ENCODE results near the gene GNG7.
A peak's percentile ranks its signal among the peaks of the same experiment; 100 is the strongest.
"Not testable (repeated sequence)": the region's sequence is repeated elsewhere in the genome, so short reads cannot be mapped to it uniquely, and the experiment has no call there.

GNG7 gene

DNA sequence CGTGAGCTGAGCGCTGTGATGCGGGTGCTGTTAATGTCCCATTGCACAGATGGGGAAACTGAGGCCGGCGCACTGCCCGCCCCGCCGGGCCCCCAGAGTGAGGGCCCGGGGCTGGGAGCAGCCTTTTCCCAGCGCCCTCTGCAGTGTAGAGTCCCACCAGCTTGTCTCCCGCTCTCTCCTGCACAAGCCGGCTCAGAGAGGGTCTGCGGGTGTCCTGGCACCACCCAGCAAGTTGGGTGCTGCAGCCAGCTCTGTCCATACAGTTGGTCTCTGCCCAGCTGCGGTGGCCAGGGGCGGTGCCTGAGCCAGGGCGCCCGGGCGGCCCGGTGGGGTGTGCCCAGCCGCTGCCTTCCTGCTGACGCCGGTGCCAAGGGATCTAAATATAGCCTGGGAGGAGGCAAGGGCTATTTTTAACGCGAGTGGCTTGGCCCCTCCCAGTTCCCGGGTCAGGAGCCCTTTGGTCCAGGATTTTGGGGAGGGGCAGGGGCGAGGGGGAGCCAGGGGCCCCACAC lies 207.3 kb downstream of the GNG7 start:
- Histone ChIP-seq H3K9ac (ENCODE audit: low read length) (no peak overlapping the region), H4K12ac (ENCODE audit: low read depth, low read length) (peak overlapping the region; percentile 71), H2BK120ac (ENCODE audit: insufficient read depth, low read length, poor library complexity) (peak overlapping the region; percentile 99), H2AK5ac (ENCODE audit: low read length) (peak overlapping the region; percentile 99), H3K27me3 (ENCODE audit: insufficient read depth, low read length) (no peaks in the 10 kb centered on the region), H3K23ac (ENCODE audit: low read length) (no peak overlapping the region), H3K27ac (ENCODE audit: low read depth, low read length) (peak overlapping the region; percentile 78), H3K4ac (ENCODE audit: low read depth, low read length) (peak overlapping the region; percentile 82), H2BK12ac (ENCODE audit: low read length) (peak overlapping the region; percentile 99), H4K8ac (ENCODE audit: low read depth, low read length) (peak overlapping the region; percentile 94), H2BK5ac (ENCODE audit: low read depth, low read length, poor library complexity) (peak overlapping the region; percentile 49), H3K36me3 (ENCODE audit: control insufficient read depth in 1 of 2, insufficient read depth in 2 of 2, low read length in 2 of 2) (no peaks in the 10 kb centered on the region), H3K18ac (ENCODE audit: low read length) (peak overlapping the region; percentile 97), H3K9me3 (ENCODE audit: insufficient read depth, low read depth, low read length) (peaks cover 13% of the 10 kb centered on the region), H3K4me2 (ENCODE audit: low read length) (peak overlapping the region; percentile 68), H2AFZ (ENCODE audit: insufficient read depth, low read length, poor library complexity) (peak overlapping the region; percentile 79), H3K14ac (ENCODE audit: low read length) (peak overlapping the region; percentile 95), H3K79me1 (ENCODE audit: low read length) (peaks cover 66% of the 10 kb centered on the region), H3K4me1 (ENCODE audit: control insufficient read depth in 1 of 2, insufficient read depth in 2 of 2, low read length in 2 of 2) (peaks cover 40 to 59% of the 10 kb centered on the region in 2 experiments), H4K91ac (ENCODE audit: low read depth, low read length) (peak overlapping the region; percentile 87), H3K4me3 (ENCODE audit: low read depth, low read length) (peak overlapping the region; percentile 25), H3K79me2 (ENCODE audit: control insufficient read depth, insufficient read depth, low read length, poor library complexity) (peaks cover 11% of the 10 kb centered on the region)
- DNase-seq: peak; percentile 38 to 55
- no CpG with 5 or more reads among the region's 26 CpGs for WGBS (ENCODE audit: extremely low coverage, insufficient coverage, insufficient read length)

DNA sequence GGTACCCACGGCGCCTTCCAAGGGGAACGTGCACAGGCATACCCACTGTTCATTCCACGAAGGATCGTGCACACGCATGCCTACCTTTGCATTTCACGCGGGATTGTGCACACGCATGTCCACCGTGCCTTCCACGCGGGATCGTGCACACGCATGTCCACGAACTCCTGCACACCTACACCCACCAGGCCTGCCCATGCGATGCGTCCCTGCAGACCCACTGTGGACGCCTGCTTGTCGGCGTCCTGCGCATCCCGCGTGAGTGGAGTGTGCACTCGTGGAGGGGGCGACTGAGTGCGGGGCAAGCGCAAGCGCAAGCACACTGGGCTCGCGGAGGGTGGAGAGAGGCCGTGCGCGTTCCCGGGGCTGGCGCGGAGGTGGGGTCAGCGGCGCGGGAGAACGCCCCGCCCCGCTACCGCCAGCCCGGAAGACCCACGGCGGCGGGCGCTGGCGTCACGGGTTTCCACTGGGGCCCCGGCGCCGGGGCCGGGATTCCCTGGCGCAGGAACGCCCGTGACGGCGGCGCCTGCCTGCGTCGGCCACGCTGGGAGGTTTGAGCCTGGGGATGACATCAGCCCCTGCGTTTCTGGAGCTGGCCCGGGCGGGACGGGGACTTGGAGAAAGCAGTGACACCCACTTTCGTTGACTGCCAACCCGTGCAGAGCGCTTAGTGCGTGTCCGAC lies 207.9 kb downstream of the GNG7 start:
- Histone ChIP-seq H3K4me1 (ENCODE audit: control insufficient read depth in 1 of 2, insufficient read depth in 2 of 2, low read length in 2 of 2) (peaks cover 35 to 56% of the 10 kb centered on the region in 2 experiments), H3K36me3 (ENCODE audit: control insufficient read depth in 1 of 2, insufficient read depth in 2 of 2, low read length in 2 of 2) (no peaks in the 10 kb centered on the region), H3K9me3 (ENCODE audit: insufficient read depth, low read depth, low read length) (peaks cover 14% of the 10 kb centered on the region), H3K27me3 (ENCODE audit: insufficient read depth, low read length) (no peaks in the 10 kb centered on the region), H3K18ac (ENCODE audit: low read length) (peak overlapping the region; percentile 97), H3K27ac (ENCODE audit: low read depth, low read length) (peak overlapping the region; percentile 78), H3K9ac (ENCODE audit: low read length) (no peak overlapping the region), H2BK12ac (ENCODE audit: low read length) (peak overlapping the region; percentile 99), H4K91ac (ENCODE audit: low read depth, low read length) (peak overlapping the region; percentile 87), H2AK5ac (ENCODE audit: low read length) (peak overlapping the region; percentile 99), H4K12ac (ENCODE audit: low read depth, low read length) (peak overlapping the region; percentile 71), H2AFZ (ENCODE audit: insufficient read depth, low read length, poor library complexity) (peak overlapping the region; percentile 79), H3K79me1 (ENCODE audit: low read length) (peaks cover 62% of the 10 kb centered on the region), H2BK5ac (ENCODE audit: low read depth, low read length, poor library complexity) (peak overlapping the region; percentile 49), H3K14ac (ENCODE audit: low read length) (peak overlapping the region; percentile 95), H2BK120ac (ENCODE audit: insufficient read depth, low read length, poor library complexity) (peak overlapping the region; percentile 99), H3K23ac (ENCODE audit: low read length) (peak overlapping the region; percentile 37), H3K4ac (ENCODE audit: low read depth, low read length) (peak overlapping the region; percentile 82), H3K79me2 (ENCODE audit: control insufficient read depth, insufficient read depth, low read length, poor library complexity) (peaks cover 11% of the 10 kb centered on the region), H4K8ac (ENCODE audit: low read depth, low read length) (peak overlapping the region; percentile 94), H3K4me3 (ENCODE audit: low read depth, low read length) (peak overlapping the region; percentile 25), H3K4me2 (ENCODE audit: low read length) (peak overlapping the region; percentile 68)
- no CpG with 5 or more reads among the region's 72 CpGs for WGBS (ENCODE audit: extremely low coverage, insufficient coverage, insufficient read length)
- DNase-seq: peak; percentile 73 to 81

DNA sequence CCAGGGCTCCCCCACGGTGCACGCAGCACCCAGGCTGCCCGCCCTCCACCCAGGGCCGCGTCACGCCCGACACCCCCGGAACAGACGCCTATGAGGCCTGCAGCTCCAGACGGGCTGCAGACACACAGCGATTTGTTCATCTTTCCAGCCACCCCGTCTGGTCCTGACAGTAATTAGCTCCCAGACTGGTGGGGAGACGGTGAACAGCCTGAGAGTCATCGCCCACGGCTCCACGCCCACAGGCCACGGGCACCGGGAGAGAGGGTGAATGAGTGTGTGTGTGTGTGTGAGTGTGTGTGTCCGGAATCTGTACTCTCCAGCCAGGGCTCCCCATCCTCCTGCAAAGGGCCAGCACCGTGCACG lies 208.4 kb downstream of the GNG7 start:
- Histone ChIP-seq H3K36me3 (ENCODE audit: control insufficient read depth in 1 of 2, insufficient read depth in 2 of 2, low read length in 2 of 2) (no peaks in the 10 kb centered on the region), H4K91ac (ENCODE audit: low read depth, low read length) (peak overlapping the region; percentile 87), H3K27me3 (ENCODE audit: insufficient read depth, low read length) (no peaks in the 10 kb centered on the region), H2BK120ac (ENCODE audit: insufficient read depth, low read length, poor library complexity) (peak overlapping the region; percentile 45), H3K23ac (ENCODE audit: low read length) (no peak overlapping the region), H3K4me2 (ENCODE audit: low read length) (peak overlapping the region; percentile 68), H3K79me1 (ENCODE audit: low read length) (peaks cover 59% of the 10 kb centered on the region), H3K4me1 (ENCODE audit: control insufficient read depth in 1 of 2, insufficient read depth in 2 of 2, low read length in 2 of 2) (peaks cover 32 to 56% of the 10 kb centered on the region in 2 experiments), H4K8ac (ENCODE audit: low read depth, low read length) (peak overlapping the region; percentile 36), H2AFZ (ENCODE audit: insufficient read depth, low read length, poor library complexity) (no peak overlapping the region), H3K4ac (ENCODE audit: low read depth, low read length) (peak overlapping the region; percentile 20), H3K9ac (ENCODE audit: low read length) (no peak overlapping the region), H3K27ac (ENCODE audit: low read depth, low read length) (peak overlapping the region; percentile 78), H4K12ac (ENCODE audit: low read depth, low read length) (no peak overlapping the region), H3K9me3 (ENCODE audit: insufficient read depth, low read depth, low read length) (peaks cover 16% of the 10 kb centered on the region), H3K79me2 (ENCODE audit: control insufficient read depth, insufficient read depth, low read length, poor library complexity) (peaks cover 8% of the 10 kb centered on the region), H2AK5ac (ENCODE audit: low read length) (peak overlapping the region; percentile 59), H2BK5ac (ENCODE audit: low read depth, low read length, poor library complexity) (peak overlapping the region; percentile 80), H2BK12ac (ENCODE audit: low read length) (peak overlapping the region; percentile 67), H3K14ac (ENCODE audit: low read length) (peak overlapping the region; percentile 68), H3K18ac (ENCODE audit: low read length) (peak overlapping the region; percentile 27), H3K4me3 (ENCODE audit: low read depth, low read length) (peak overlapping the region; percentile 2)
- no peak for DNase-seq
- WGBS (ENCODE audit: extremely low coverage, insufficient coverage, insufficient read length): no CpG with 5 or more reads among the region's 21 CpGs

DNA sequence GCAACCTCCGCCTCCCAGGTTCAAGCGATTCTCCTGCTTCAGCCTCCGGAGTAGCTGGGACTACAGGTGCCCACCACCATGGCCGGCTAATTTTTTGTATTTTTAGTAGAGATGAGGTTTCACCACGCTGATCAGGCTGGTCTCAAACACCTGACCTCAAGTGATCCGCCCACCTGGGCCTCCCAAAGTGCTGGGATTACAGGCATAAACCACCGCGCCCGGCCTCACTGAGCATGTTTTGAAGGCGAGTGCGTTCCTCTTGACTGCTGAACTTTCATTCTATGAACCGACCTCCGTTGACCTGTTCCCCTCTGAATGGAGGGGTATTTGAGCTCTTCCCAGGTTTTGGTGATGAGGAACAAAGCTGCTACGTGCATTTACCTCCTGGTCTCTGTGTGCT lies 209.0 kb downstream of the GNG7 start:
- H3K14ac ChIP-seq (ENCODE audit: low read length): peak overlapping the region; percentile 29
- H3K23ac ChIP-seq (ENCODE audit: low read length); DNase-seq; H3K9ac ChIP-seq (ENCODE audit: low read length); H2AFZ ChIP-seq (ENCODE audit: insufficient read depth, low read length, poor library complexity); H3K18ac ChIP-seq (ENCODE audit: low read length); H3K4ac ChIP-seq (ENCODE audit: low read depth, low read length); H3K79me2 ChIP-seq (ENCODE audit: control insufficient read depth, insufficient read depth, low read length, poor library complexity); H3K4me2 ChIP-seq (ENCODE audit: low read length); H3K4me3 ChIP-seq (ENCODE audit: low read depth, low read length); H4K12ac ChIP-seq (ENCODE audit: low read depth, low read length); H3K36me3 ChIP-seq (ENCODE audit: control insufficient read depth in 1 of 2, insufficient read depth in 2 of 2, low read length in 2 of 2); H3K27me3 ChIP-seq (ENCODE audit: insufficient read depth, low read length): not testable (repeated sequence)
- H3K4me1 ChIP-seq (ENCODE audit: control insufficient read depth in 1 of 2, insufficient read depth in 2 of 2, low read length in 2 of 2): peaks cover 33 to 53% of the 10 kb centered on the region in 2 experiments
- peak overlapping the region; percentile 67 for H2BK12ac ChIP-seq (ENCODE audit: low read length)
- peak overlapping the region; percentile 45 for H2BK120ac ChIP-seq (ENCODE audit: insufficient read depth, low read length, poor library complexity)
- peak overlapping the region; percentile 80 for H2BK5ac ChIP-seq (ENCODE audit: low read depth, low read length, poor library complexity)
- H2AK5ac ChIP-seq (ENCODE audit: low read length): peak overlapping the region; percentile 44
- WGBS (ENCODE audit: extremely low coverage, insufficient coverage, insufficient read length): no CpG with 5 or more reads among the region's 14 CpGs
- peak overlapping the region; percentile 78 for H3K27ac ChIP-seq (ENCODE audit: low read depth, low read length)
- H3K9me3 ChIP-seq (ENCODE audit: insufficient read depth, low read depth, low read length): peaks cover 16% of the 10 kb centered on the region
- peaks cover 59% of the 10 kb centered on the region for H3K79me1 ChIP-seq (ENCODE audit: low read length)
- H4K91ac ChIP-seq (ENCODE audit: low read depth, low read length): peak overlapping the region; percentile 87
- peak overlapping the region; percentile 30 for H4K8ac ChIP-seq (ENCODE audit: low read depth, low read length)
